Effector CD8-positive, alpha-beta T cell (primary cell): Measurements from ENCODE around the gene MARCHF7.
"Not testable (repeated sequence)": the region's sequence is repeated elsewhere in the genome, so short reads cannot be mapped to it uniquely, and the experiment has no call there.

ENCODE experiments used
- DNase-seq: peaks from one replicate; lab custom pipeline; 2025; lab: John Stamatoyannopoulos, UW

MARCHF7 gene

DNA sequence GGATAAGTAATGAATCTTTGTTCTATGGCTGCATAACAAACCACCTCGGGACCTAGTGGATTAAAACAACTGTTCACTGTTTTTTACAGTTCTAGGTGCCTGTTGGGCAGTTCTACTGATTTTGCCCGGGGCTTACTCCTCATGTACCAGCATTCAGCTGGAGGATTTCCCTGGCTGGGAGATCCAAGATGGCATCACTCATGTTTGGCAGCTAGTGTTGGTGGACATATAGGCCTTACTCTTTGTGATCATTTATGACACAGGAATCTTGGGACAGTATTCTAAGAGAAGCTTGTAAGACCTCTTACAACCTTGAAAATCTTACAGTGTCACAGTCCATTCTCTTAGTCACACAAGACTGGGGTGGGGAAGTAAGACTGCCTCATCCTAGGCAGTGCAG lies 4.6 kb downstream of the MARCHF7 start:
- DNase-seq = no peak

- no peak for DNase-seq
These were observed 8.4 kb downstream of the MARCHF7 start for GRCh38 chr2:159720676-159721075.

DNA sequence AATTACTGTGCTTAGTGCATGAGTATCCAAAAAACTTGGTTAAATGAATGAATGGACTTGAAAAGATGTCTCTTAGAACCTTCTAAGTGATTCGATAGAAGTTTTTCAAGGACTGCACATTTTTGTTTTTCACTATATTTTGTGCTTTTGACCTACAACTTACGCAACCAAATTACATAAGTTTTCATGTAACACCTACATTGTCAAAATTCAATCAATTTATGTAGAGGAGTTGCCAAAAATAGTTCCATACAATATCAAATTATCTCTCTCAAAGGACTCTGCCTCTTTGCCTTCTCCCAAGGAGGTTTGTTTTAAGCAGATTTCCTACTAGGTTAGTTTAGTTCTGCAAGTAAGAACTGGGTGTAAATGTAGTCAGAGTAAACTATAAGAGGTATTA lies 10.3 kb downstream of the MARCHF7 start:
- no peak for DNase-seq

DNA sequence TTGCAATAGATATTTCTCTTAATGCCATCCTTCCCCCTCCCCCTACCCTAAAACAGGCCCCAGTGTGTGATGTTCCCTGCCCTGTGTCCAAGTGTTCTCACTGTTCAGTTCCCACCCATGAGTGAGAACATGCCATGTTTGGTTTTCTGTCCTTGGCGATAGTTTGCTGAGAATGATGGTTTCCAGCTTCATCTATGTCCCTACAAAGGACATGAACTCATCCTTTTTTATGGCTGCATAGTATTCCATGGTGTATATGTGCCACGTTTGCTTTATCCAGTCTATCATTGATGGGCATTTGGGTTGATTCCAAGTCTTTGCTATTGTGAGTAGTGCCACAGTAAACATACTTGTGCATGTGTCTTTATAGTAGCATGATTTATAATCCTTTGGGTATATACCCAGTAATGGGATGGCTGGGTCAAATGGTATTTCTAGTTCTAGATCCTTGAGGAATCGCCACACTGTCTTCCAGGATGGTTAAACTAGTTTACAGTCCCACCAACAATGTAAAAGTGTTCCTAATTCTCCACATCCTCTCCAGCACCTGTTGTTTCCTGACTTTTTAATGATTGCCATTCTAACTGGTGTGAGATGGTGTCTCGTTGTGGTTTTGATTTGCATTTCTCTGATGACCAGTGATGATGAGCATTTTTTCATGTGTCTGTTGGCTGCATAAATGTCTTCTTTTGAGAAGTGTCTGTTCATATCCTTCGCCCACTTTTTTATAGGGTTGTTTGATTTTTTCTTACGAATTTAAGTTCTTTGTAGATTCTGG lies 12.7 kb downstream of the MARCHF7 start:
- not testable (repeated sequence) for DNase-seq

DNA sequence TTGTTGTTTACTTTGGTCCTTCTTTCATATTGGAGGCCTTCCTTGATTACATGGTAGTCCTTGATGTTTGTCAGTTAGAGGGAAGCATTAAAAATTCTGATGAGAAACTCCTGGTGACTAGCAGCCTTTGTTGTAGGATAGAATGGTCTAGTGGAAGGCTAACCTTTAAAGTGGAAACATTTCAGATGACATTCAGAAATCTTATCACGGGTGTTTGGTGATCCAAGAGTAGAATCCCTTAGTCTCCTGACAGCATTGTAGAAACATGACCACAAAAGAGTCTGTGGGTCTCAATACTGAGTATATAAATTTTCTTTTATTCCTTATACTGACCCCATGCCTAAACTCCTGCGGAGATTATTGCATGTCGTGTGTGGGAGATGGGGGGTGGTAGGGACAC lies 13.4 kb downstream of the MARCHF7 start:
- no peak for DNase-seq

DNA sequence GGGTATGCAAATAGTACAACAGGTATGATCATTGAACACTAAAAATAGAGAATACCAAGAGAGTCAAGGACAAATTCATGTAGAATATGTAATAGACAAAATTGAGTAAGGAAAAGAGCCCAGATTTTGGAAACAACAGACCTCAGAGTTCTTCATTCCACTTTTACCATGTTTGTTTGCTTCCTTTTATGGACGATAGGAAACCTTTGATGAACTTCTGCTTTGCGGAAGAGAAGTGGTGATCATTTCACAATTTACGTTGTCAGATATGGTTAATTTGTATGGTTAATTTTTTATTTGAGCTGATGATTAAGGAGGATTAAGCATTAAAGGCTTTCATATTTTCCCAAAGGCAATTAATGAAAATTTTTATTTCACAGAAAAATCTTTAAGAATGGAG lies 16.3 kb downstream of the MARCHF7 start:
- DNase-seq = no peak

DNA sequence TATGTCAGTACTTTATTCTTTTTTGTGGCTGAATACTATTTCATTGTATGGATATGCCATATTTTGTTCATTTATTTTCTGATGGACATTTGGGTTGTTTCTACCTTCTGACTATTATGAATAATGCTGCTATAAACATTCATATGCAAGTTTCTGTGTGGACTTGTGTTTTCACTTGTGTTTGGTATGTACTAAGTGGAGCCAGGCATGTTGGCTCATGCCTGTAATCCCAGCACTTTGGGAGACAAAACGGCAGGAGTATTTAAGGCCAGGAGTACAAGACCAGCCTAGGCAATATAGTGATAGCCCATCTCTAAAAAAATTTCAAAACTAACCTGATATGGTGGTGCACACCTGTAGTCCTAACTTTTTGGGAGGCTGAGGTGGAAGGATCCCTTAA lies 23.3 kb downstream of the MARCHF7 start:
- no peak for DNase-seq

- no peak for DNase-seq
These were observed 23.7 kb downstream of the MARCHF7 start for GRCh38 chr2:159736048-159736447.

DNA sequence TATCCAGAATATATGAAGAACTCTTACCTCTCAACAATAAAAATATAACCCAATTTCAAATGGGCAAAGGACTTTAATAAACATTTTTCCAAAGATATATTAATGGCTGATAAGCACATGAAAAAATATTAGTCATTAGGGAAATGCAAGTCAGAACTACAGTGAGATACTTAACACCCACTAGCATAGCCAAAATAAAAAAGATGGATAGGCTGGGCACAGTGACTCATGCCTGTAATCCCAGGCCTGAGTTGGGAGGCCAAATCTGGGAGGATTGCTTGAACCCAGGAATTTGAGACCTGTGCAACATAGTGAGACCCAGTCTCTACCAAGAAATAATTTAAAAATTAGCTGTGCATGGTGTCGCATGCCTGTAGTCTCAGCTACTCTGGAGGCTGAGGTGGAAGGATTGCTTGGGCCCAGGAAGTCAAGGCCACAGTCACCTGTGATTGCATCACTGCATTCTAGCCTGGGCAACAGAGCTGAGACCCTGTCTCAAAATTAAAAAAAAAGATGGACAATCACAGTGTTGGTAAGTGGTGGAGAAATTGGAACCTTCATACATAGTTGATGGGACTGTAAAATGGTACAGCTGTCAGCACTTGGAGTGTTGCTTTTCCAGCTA lies 25.1 kb downstream of the MARCHF7 start:
- no peak for DNase-seq

DNA sequence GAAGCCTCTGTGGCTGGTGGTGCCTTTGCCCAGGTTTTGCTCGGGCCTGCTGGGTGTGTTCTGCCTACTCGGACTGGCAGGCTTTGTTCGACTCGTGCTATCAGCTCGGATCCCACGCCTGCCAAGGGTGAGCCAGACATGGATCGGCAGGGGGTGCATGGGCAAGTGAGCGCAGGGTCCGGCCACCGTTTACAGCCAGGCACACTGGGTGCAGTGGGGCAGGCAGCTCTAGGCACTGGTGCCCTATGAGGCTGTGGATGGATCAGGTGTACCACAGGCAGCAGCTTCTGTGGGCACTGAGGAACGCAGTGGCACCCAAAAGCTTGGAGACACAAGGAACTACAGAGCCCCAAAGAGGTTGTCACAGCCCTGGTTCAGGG lies 25.6 kb downstream of the MARCHF7 start:
- no peak for DNase-seq

- DNase-seq = no peak
These were observed 26.4 kb downstream of the MARCHF7 start for GRCh38 chr2:159738509-159739390.

DNA sequence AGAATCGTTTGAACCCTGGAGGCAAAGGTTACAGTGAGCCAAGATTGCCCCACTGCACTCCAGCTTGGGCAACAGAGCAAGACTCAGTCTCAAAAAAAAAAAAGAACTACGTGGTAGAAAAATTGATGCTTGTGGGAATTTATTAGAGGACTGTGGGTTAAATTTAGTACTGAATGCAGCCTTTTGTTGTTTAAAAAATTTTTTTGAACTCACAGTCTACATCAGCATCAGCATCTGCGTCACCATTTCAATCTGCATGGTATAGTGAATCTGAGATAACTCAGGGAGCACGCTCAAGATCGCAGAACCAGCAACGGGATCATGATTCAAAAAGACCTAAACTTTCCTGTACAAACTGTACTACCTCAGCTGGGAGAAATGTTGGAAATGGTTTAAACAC lies 30.5 kb downstream of the MARCHF7 start:
- no peak for DNase-seq

- no peak for DNase-seq
These were observed 32.1 kb downstream of the MARCHF7 start for GRCh38 chr2:159744363-159744762.

- DNase-seq = not testable (repeated sequence)
These were observed 32.9 kb downstream of the MARCHF7 start for GRCh38 chr2:159745237-159745636.

DNA sequence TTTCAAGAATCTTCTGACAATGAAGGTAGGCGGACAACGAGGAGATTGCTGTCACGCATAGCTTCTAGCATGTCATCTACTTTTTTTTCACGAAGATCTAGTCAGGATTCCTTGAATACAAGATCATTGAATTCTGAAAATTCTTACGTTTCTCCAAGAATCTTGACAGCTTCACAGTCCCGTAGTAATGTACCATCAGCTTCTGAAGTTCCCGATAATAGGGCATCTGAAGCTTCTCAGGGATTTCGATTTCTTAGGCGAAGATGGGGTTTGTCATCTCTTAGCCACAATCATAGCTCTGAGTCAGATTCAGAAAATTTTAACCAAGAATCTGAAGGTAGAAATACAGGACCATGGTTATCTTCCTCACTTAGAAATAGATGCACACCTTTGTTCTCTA lies 35.8 kb downstream of the MARCHF7 start:
- no peak for DNase-seq

DNA sequence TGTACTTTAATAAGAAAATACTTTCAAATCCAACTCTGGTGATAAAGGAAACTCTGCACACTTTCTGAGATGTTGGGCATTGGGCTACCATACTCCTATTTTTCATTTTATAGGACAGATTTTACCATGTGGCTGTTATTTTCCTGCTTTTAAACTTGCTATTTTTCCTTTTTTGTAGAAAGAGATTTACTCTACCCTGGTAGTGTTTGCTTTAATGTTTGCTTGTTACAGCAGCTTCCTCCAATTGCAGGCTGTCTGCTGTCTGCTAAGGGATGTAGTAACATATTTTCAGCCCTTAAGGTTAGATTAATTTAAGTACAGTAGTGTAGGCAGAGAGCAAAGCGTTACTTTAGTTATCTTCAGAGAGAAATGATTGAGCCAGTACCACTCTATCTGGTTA lies 38.6 kb downstream of the MARCHF7 start:
- no peak for DNase-seq

GRCh38 chr2:159753797-159754196 lies 41.5 kb downstream of the MARCHF7 start:
- no peak for DNase-seq

DNA sequence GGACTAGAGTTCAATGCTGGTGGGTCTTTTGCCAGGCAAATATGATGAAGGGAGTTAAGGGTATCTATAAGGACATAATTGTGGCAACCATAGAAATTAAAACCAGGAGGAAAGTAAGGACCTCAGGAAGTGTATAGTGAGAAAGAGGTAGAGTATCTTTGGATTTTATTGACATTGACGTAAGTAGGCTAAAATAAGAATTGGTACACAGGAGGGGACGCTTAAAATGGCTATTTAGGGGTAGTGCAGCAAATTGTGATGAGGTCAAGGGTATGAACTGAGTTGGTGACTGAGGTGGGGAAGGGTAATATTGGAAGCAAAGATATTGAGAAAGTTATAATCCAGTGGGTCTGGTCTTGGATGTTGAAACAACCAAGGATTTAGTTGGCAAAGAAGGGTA lies 42.7 kb downstream of the MARCHF7 start:
- no peak for DNase-seq

DNA sequence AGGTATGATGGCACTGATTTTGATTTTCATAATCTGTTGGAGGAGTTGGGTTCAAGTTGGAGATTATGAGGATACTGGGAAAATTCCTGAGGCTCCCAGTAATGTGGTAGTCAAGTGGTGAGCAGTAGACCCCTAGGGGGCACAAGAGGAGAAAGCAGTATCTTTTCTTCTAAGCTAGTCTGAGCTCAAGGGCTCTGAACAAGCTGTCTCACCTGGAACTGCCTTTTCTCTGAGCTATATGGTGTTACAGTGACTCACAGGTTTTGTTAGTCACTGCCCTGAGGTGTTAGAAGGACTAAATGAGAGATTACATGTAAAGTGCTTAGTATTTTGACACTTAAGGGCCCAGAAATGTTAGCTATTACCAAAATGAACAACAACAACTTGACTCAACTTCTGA lies 43.5 kb downstream of the MARCHF7 start:
- DNase-seq = no peak

DNA sequence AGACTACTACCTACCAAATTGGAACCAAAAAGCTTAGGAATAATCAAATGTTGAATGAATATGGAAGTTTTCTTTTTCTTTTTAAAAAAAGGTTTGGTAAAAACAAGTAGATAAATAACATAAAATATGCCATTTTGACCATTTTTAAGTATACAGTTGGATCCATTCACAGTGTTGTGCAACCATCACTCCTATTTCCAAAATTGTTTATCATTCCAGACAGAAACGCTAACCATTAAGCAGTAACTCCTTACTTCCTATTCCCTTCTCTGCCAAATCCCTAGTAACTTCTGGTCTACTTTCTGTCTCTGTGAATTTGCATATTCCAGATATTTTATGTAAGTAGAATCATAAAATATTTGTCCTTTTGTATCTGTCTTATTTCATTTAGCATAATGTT lies 45.9 kb downstream of the MARCHF7 start:
- no peak for DNase-seq

DNA sequence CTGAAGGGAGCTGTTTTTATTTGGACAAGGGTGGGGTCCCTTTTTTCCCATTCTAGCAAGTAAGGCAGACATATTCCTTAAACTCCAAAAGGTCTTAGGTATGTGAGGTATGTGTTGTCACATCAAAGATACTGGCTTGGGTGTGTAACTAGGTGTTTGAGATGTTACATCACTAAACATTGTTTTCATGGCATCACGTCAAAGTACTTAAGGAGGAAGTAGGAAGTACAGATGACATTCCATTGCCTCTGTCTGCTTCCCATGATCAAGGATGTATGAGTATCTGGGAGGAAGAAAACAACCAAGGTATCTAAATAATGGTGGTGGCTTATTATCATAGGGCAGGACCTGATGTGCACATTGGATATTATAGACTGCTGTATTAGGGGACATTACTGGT lies 46.4 kb downstream of the MARCHF7 start:
- DNase-seq = no peak

DNA sequence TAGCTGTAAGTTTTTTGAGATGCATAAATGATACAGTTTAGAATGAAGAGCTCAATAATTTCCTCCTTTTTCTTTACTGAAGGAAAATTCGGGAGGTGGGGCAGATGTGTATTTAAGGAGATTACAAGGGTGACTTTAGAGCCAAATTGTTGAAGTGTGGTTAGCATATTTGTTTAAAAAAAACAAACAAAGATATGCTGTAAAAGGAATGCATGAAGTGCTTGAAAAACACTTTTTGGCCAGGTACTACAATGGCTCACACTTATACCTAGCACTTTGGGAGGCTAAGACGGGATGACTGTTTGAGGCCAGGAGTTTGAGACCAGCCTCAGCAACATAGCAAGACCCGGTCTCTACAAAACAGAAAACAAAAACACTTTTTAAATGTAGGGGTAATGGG lies 47.3 kb downstream of the MARCHF7 start:
- DNase-seq = no peak

- DNase-seq = no peak
These were observed 48.0 kb downstream of the MARCHF7 start for GRCh38 chr2:159760326-159760725.
